Measurements from ENCODE around the gene GPR180.

The GPR180 gene

GRCh38 chr13:94559222-94559795, 42.3 kb upstream of the GPR180 start:
- no peak for DNase-seq (ENCODE audit: extremely low read depth, low read depth)
- TF ChIP-seq CTCF (IDR thresholded peaks at IDR 0.05; ENCODE audit: low read depth, low read length), result no peak

GRCh38 chr13:94560116-94560515, 41.5 kb upstream of the GPR180 start:
- TF ChIP-seq CTCF (IDR thresholded peaks at IDR 0.05; ENCODE audit: low read depth, low read length), result no peak
- DNase-seq (ENCODE audit: extremely low read depth, low read depth), result no peak

- no peak for DNase-seq (ENCODE audit: extremely low read depth, low read depth)
- TF ChIP-seq CTCF (IDR thresholded peaks at IDR 0.05; ENCODE audit: low read depth, low read length), result no peak
These were observed 40.5 kb upstream of the GPR180 start for GRCh38 chr13:94561126-94561525.

GRCh38 chr13:94567581-94567980, 34.1 kb upstream of the GPR180 start:
- TF ChIP-seq CTCF (IDR thresholded peaks at IDR 0.05; ENCODE audit: low read depth, low read length), result no peak
- DNase-seq (ENCODE audit: extremely low read depth, low read depth), result no peak

- DNase-seq (ENCODE audit: extremely low read depth, low read depth), result no peak
- TF ChIP-seq CTCF (IDR thresholded peaks at IDR 0.05; ENCODE audit: low read depth, low read length), result no peak
These were observed 33.2 kb upstream of the GPR180 start for GRCh38 chr13:94568443-94568842.

- no peak for TF ChIP-seq CTCF (IDR thresholded peaks at IDR 0.05; ENCODE audit: low read depth, low read length)
- DNase-seq (ENCODE audit: extremely low read depth, low read depth), result no peak
These were observed 32.0 kb upstream of the GPR180 start for GRCh38 chr13:94569615-94570014.

GRCh38 chr13:94579063-94579462, 22.6 kb upstream of the GPR180 start:
- no peak for DNase-seq (ENCODE audit: extremely low read depth, low read depth)
- TF ChIP-seq CTCF (IDR thresholded peaks at IDR 0.05; ENCODE audit: low read depth, low read length), result no peak

All from AG09319 (cell line).